ENCODE measurements around the gene KCNK17. TPM values are rescaled to one million over a fixed set of nuclear protein-coding genes. Genes with fewer than 3 reads are reported as not detected.

The KCNK17 gene
- total and polyA plus RNA-seq, 8 donors = 0.84 to 44.0 (median 1.1) TPM

GRCh38 chr6:39307462-39307861 lies 6.8 kb downstream of the KCNK17 start:
- Histone ChIP-seq H3K27ac (no peak overlapping the region), H3K4me1 (no peaks in the 10 kb centered on the region), H3K4me3 (no peak overlapping the region), H3K27me3 (no peaks in the 10 kb centered on the region), H3K9me3 (no peaks in the 10 kb centered on the region), H3K36me3 (no peaks in the 10 kb centered on the region)
- 78 to 85% methylated on average over 3 of the region's 3 CpGs for WGBS, 2 donors
- no peak for TF ChIP-seq CTCF (IDR thresholded peaks at IDR 0.05)
- intact Hi-C loops (cut with DNase I) = loop anchor here in 2 of 3 donors (10.0 kb wide), 2 partner anchors 143 to 333 kb away; no protein-coding TSS in a partner anchor
- ATAC-seq (no peak), FAIRE-seq (no peak), DNase-seq (no peak)

- no peak for DNase-seq
- Histone ChIP-seq H3K36me3 (no peaks in the 10 kb centered on the region), H3K27me3 (no peaks in the 10 kb centered on the region), H3K4me3 (no peak overlapping the region), H3K9me3 (no peaks in the 10 kb centered on the region), H3K4me1 (no peaks in the 10 kb centered on the region), H3K27ac (no peak overlapping the region)
- FAIRE-seq = no peak
- intact Hi-C loops (cut with DNase I) = loop anchor here (2.0 to 10.0 kb wide), 3 partner anchors 138 to 330 kb away; no protein-coding TSS in a partner anchor
- TF ChIP-seq CTCF (IDR thresholded peaks at IDR 0.05) = no peak
- ATAC-seq = no peak
Measured at GRCh38 chr6:39304951-39305350, 9.3 kb downstream of the KCNK17 start.

GRCh38 chr6:39303425-39304153 lies 10.6 kb downstream of the KCNK17 start:
- Histone ChIP-seq H3K36me3 (no peaks in the 10 kb centered on the region), H3K27ac (no peak overlapping the region), H3K27me3 (no peaks in the 10 kb centered on the region), H3K4me1 (no peaks in the 10 kb centered on the region), H3K9me3 (no peaks in the 10 kb centered on the region), H3K4me3 (no peak overlapping the region)
- intact Hi-C loops (cut with DNase I) = loop anchor here (2.0 to 10.0 kb wide), 3 partner anchors 137 to 329 kb away; no protein-coding TSS in a partner anchor
- DNase-seq (no peak), ATAC-seq (peak in 3 of 4 donors; percentile 5 to 20 (median 7)), FAIRE-seq (no peak)
- TF ChIP-seq CTCF (IDR thresholded peaks at IDR 0.05) = no peak
- WGBS, 2 donors = 80 to 88% methylated on average over 30 of the region's 30 CpGs

- H3K9me3 ChIP-seq = no peaks in the 10 kb centered on the region
- 5 to 6% methylated on average over 11 of the region's 11 CpGs for WGBS, 2 donors
- peak; percentile 80 to 92 (median 82) for TF ChIP-seq CTCF (IDR thresholded peaks at IDR 0.05)
- DNase-seq (peak; percentile 70 to 95 (median 87)), ATAC-seq (peak; percentile 91 to 99 (median 98)), FAIRE-seq (no peak)
- no peak overlapping the region for H3K27ac ChIP-seq
- no peaks in the 10 kb centered on the region for H3K4me1 ChIP-seq
- intact Hi-C loops (cut with DNase I) = loop anchor here in 2 of 3 donors (2.0 to 10.0 kb wide), 3 partner anchors 136 to 328 kb away; no protein-coding TSS in a partner anchor
- H3K27me3 ChIP-seq = no peaks in the 10 kb centered on the region
- H3K36me3 ChIP-seq = no peaks in the 10 kb centered on the region
- peak overlapping the region in 1 of 4 donors; percentile 5 for H3K4me3 ChIP-seq
Measured at GRCh38 chr6:39302669-39303424, 11.4 kb downstream of the KCNK17 start.

Measured in pancreas (tissue), 10 donors.